Activated gamma-delta T cell treated with Interleukin-2 at 50 U/mL for 16 hours (primary cell): Measurements from ENCODE around the gene HS1BP3.

Experiments used
- DNase-seq: peaks from one replicate; pipeline ENCODE4 v3.0.0-alpha.2; 2020

The HS1BP3 gene

DNA sequence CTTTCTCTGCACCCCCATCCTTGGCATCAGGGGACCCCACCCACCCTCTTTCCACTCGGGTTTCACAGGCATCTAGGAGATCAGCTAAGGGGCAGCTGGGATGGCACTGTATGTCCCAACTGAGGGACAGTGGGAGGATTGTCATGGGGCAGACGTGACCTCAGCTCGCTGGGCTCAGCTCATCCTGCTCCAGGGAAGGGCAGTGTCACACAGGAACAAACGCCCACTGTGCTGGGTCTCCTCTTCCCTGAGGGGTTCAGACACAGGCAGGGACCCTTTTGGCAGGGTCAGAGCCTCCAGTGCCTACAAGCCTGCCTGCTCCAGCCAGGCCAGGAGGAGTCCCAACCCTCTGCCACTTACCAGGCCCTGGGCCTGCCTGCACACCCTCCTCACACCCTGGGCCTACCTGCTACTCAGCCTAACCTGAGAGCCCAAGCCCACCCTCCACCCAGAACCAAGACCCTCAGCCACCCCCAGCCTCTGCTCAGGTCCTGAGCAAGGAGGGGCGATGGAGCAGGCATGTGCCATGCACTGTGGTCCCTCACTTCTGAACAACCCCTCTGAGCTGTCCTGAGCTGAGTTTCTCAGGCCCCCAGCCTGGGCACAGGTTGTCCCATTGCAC lies 68.2 kb downstream of the HS1BP3 start:
- DNase-seq: no peak

DNA sequence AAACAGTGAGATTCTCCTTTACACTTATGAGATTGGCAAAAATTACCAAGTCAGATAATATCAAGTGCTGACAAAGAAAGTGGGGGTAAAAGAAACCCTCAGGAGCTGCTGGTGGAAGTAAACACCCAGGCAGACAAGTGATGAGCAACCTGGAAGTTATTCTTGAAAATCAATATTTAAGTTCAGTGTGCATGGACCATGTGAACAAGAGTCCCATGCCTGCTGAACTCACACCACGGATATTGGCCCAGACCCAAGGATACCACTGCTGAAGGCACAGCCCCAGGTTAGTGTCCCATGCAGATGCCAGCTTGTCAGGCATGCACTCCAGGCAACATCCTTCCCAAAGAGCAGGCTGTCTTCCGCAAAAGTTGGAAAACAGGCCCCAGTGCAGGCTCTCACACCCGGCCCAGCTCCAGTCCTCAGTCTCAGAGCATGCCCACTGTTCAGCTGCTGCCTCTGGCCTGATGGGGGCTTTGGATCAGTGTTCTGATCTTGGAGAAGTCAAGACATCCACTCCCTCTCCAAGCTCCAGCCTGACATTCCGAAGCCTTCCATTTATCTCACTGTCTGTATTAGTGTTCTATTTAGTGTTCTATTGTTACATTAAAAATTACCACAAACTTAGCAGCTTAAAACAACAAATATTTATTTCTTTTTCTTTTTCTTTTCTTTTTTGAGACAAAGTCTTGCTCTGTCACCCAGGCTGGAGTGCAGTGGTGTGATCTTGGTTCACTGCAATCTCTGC lies 70.0 kb downstream of the HS1BP3 start:
- no peak for DNase-seq

DNA sequence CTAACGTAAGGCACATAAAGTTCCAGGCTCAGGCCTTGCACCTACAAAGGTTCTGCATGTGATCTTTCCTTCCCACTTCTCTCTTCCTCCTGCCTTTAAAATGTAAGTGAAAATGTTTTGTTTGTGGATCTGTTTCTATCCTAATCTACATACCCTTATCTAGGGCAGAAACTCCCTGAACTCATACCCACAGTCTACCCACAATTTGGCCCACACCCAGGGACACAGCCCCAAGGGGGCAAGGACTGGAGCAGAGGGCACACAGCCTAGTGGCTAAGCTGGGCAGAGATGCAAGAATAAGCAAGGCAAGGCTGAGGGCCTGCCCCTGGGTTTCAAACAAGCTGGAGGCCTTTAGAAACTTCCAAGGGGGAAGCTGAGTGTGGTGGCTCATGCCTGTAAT lies 71.0 kb downstream of the HS1BP3 start:
- no peak for DNase-seq

DNA sequence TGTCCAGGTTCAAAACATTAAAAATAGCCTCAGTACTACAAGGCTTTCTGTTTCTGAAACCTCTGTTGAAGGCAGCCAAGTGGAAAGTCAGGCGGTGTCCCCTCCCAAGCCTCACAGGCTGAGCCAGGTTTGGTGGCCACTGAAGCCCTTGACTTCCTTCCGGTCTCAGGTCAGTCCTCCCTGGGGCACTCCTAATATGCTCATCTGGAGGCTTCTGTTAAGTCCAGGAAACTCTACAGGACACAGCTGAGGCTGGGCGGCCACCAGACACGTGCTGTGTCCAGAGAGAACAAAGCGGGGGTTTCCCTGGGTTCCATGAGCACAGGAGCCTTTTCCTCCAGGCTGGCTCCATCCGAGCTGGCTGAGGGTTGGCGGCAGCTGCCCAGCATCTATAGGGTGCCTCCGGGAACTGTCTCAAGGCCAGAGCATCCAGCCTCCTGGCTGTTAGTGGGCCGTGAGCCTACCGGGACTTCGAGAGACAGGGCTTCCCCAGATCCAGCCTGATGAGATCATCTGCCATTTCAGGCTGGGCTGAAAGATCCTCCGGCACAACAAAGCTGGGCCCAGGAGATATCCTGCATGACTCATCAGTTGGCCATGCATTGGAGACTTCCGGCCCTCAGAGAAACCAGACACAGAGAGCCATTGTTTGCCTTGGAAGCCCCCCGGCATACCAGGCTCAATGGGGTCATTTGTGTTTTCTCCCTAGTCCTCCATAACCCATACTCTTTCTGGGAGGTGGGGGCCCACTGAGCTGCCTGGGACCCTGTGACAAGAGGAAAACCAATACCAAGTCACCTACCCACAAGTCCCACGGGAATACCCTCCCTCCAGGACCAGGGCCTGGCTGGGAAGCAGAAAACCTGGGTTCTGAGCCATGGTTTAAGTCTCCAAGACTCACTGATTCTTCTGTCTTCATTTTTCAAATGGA lies 71.7 kb downstream of the HS1BP3 start:
- DNase-seq: no peak

- no peak for DNase-seq
Measured at GRCh38 chr2:20578266-20578894, 72.5 kb downstream of the HS1BP3 start.

- DNase-seq: no peak
Measured at GRCh38 chr2:20577495-20578235, 73.2 kb downstream of the HS1BP3 start.

DNA sequence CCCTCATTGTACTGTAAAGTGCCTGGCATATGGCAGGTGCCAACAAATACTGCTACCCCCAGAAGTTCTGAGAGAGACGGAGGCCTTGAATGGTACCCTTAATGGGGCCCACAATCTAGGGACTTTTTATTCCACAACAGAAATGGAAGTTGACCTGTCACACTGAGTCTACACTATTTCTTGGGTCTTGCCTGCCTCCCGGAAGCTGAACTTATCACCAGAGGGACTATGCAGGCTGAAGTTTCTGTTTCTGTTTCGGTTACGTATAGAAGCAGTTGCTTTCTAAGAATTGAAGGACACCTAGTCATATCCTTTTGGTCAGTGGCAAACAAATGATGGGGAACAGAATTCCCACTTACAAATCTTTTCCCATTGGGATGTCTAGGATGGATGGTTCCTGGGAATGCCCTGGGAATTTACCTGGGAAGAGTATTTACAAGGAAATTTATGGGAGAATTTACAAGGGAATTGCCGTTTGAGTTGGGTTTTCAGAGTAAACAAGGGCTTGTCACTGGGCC lies 74.2 kb downstream of the HS1BP3 start:
- no peak for DNase-seq

DNA sequence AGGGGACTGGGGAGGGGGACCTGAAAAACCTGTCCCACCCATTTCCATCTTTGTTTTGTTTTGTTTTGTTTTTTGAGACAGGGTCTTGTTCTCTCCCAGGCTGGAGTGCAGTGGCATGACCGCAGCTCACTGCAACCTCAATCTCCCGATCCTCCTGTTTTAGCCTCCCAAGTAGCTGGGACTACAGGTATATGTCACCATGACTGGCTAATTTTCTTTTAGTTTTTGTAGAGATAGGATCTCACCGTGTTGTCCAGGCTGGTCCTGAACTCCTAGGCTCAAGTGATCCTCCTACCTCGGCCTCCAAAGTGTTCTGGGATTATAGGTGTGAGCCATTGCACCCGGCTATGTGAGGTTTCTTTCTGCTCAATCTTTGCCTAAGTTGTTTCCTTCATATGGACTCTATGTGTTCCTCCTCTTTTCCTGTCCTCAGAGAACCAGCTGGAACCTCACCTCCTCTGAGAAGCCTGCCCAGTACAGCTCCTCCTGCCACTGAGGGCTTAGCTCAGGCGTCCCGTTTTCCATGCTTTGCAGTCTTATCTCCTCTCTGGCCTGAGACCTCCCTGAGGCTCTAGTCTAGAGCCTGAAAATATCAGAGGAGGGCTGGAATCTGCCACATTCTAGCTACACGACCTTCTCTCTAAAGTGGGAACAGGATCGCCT lies 74.8 kb downstream of the HS1BP3 start:
- DNase-seq: no peak

DNA sequence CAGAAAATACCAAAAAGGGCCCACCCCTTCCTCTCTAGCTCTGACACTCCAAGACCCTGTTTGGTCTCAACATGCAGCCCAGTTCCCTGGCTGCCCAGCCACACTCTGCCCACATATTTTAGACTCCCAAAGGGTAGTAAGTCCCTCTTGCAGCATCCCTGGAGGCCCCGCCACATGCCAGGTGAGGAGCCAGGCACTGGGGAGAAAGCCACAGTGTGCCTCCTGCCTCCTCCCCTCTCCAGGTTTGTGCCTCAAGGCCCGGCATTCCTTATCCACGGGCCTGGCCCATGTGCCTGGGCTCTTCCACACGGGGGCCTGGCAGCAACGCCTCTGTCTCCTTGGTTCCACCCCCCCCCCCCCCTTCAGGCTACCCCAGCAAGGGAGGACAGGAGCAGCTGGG lies 75.5 kb downstream of the HS1BP3 start:
- no peak for DNase-seq

- DNase-seq: no peak
Measured at GRCh38 chr2:20574930-20575329, 76.0 kb downstream of the HS1BP3 start.

DNA sequence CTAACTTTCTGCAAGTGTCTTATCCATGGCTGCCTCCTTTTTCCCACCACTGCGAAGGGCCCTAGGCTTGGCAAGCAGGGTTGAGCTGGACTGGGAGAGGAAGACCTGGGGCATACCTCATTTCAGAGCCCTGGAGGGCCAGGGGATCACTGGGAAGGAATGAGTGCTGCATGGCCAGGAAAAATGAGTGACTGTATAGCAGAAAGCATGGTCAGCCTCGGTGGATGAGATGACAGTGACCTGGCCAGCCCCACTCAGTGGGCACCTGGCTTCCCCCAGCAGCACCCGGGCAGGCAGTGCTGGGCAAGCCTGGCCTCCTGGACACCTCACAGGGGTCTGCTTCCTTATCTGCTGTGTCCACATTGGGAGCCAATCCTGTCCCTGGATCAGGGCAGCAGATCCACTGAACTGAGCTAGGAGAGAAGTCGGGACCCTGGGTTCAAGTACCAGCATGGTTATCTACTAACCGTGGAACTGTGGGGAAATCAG lies 76.4 kb downstream of the HS1BP3 start:
- no peak for DNase-seq

GRCh38 chr2:20573620-20574422 lies 77.1 kb downstream of the HS1BP3 start:
- no peak for DNase-seq

DNA sequence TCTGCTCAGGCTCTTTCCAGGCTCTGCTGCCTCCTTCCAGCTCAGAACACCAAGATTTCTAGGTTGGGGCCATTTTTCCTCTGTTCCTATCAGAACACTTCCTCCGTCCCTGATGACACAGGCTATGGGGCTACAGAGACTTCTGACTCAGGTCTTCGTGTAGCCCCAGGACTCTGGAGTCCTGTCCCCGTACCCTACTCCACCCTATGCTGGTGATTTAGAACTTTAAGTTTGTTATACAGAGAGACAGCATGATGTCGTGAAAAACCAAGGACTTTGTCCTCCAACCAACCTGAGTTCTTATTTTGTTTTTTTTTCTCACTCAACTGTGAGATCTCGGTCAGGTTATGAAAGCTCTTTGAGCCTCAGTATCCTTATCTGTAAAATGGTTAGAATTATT lies 78.7 kb downstream of the HS1BP3 start:
- no peak for DNase-seq

- DNase-seq: no peak
Measured at GRCh38 chr2:20571644-20572215, 79.2 kb downstream of the HS1BP3 start.

GRCh38 chr2:20571231-20571630 lies 79.7 kb downstream of the HS1BP3 start:
- no peak for DNase-seq

- DNase-seq: no peak
Measured at GRCh38 chr2:20570249-20570648, 80.6 kb downstream of the HS1BP3 start.

DNA sequence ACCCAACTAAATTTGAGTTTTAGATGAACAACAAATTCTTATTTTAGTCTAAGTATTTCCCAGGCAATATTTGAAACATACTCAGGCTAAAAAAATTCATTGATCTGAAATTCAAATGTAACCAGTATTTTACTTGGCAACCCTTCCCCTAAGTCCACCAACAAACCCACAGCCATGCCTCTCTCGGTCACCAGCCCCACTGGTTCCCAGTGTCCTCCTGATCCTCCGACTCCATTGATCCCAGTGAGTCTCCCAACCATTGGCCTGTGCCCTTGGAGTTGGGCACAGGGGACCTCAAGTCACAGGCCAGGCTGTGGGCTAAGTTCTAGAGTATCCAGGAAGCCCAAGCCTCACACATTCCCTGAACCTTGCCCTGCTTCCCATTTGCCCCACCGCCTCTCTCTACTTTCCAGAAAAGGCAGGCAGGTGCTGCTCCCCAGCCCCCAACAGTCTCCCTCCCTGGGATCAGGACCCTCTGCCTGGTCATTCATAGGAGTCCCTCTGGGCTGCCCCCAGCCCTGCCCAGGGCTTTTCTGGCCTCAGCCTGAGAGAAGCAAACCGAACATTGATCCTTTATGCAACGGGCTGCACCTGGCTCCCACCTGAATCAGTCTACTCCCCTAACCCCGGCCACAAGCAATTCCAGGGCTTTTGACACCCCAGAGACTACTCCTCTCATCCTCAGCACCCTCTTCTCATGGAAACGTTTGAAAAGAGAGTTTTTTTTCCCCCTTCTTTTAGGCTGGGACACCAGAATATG lies 81.3 kb downstream of the HS1BP3 start:
- no peak for DNase-seq

DNA sequence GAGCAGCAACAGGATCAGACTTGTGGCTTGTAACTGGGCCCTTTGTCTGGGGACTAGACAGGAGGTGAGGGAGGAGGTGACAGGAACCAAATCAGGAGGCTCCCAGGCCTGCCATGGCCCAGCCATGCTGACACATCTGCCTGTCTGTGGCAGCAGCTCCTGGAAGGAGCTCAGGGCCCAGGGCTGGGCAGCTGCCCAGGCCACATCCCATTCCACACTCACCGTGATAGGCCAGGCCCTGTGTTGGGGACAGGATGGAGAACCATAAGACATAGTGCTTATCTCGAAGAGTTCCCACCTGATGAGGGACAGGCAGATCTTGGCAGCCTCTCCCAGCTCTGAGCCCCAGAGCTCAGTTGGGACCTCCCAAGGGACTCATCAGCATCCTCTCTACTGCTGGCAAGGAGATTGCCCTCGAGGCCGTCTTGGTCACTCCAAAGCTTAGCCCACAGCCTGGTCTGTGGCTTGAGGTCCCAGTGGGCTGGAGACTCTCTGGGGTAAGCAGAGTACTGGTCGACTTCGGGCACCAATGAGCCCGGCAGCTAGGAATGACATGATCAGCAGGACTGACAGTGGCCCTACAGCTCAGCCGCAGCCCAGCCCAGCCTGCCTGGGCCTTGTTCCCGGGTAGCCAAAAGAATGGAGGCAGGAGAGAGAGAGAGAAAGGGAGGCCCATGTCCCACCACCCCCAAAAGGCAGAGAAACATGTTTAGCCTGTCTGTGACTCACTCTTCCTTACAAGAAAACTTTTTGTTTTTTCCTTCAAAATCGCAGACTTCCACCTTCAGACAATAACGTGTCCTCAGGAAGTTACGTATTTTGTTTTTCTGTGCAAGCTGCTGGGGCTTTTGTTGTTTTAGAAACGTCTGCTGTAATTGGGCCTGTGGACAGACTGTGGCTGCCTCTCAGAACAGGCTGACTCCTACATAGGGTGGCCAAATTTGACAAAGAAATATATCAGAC lies 82.1 kb downstream of the HS1BP3 start:
- DNase-seq: no peak

GRCh38 chr2:20567926-20568179 lies 83.0 kb downstream of the HS1BP3 start:
- no peak for DNase-seq
